Stimulated activated CD4-positive, alpha-beta T cell treated with anti-CD3 and anti-CD28 coated beads, Interleukin-4, amount 100 ng/mL, for 1 hour (primary cell): ENCODE data around the gene AKT1.
"Not testable (repeated sequence)": the region's sequence is repeated elsewhere in the genome, so short reads cannot be mapped to it uniquely, and the experiment has no call there.

Experiments used
- DNase-seq: peaks from one replicate; pipeline ENCODE4 v3.0.0-alpha.2; 2020

Gene AKT1

GRCh38 chr14:104751539-104752422 lies 43.8 kb downstream of the AKT1 start:
- no peak for DNase-seq

- DNase-seq = not testable (repeated sequence)
Observed at GRCh38 chr14:104750753-104751057, 44.8 kb downstream of the AKT1 start.

- DNase-seq = no peak
Observed at GRCh38 chr14:104750056-104750752, 45.3 kb downstream of the AKT1 start.

GRCh38 chr14:104749111-104749649 lies 46.4 kb downstream of the AKT1 start:
- no peak for DNase-seq

GRCh38 chr14:104747876-104748275 lies 47.7 kb downstream of the AKT1 start:
- no peak for DNase-seq

GRCh38 chr14:104746934-104747481 lies 48.5 kb downstream of the AKT1 start:
- no peak for DNase-seq

- no peak for DNase-seq
Observed at GRCh38 chr14:104746071-104746545, 49.4 kb downstream of the AKT1 start.

- no peak for DNase-seq
Observed at GRCh38 chr14:104745431-104745830, 50.1 kb downstream of the AKT1 start.

GRCh38 chr14:104744484-104744883 lies 51.1 kb downstream of the AKT1 start:
- DNase-seq = no peak

GRCh38 chr14:104743461-104744380 lies 51.8 kb downstream of the AKT1 start:
- DNase-seq = no peak

GRCh38 chr14:104742586-104743455 lies 52.7 kb downstream of the AKT1 start:
- no peak for DNase-seq

- no peak for DNase-seq
Observed at GRCh38 chr14:104741803-104742251, 53.7 kb downstream of the AKT1 start.

GRCh38 chr14:104741108-104741802 lies 54.3 kb downstream of the AKT1 start:
- DNase-seq = no peak

GRCh38 chr14:104739546-104740516 lies 55.7 kb downstream of the AKT1 start:
- DNase-seq = no peak

GRCh38 chr14:104739026-104739425 lies 56.5 kb downstream of the AKT1 start:
- DNase-seq = no peak

GRCh38 chr14:104738375-104739019 lies 57.1 kb downstream of the AKT1 start:
- DNase-seq = no peak

- no peak for DNase-seq
Observed at GRCh38 chr14:104735830-104736642, 59.5 kb downstream of the AKT1 start.
